Epithelial cell of proximal tubule (primary cell): ENCODE measurements around the gene NR1H4. TPM values are rescaled to one million over a fixed set of nuclear protein-coding genes. Genes with fewer than 3 reads are reported as not detected.

Source experiments
- DNase-seq: peaks from one replicate; pipeline ENCODE4 v3.0.0-alpha.2; 2011; ENCODE audit warnings: low read depth
- H3K4me3 ChIP-seq: 2 replicates; pipeline ENCODE4 v1.5.1; 2011; ENCODE audit warnings: low read depth, mild to moderate bottlenecking, low read length
- CTCF ChIP-seq: conservative IDR thresholded peaks from 2 replicates; pipeline ENCODE4 v1.5.1; 2012; ENCODE audit warnings: low read depth, mild to moderate bottlenecking, low read length
- total RNA-seq: library from RNA; depleted of rRNA; stranded (reverse); fragments of >200 nt; gene quantifications from 2 replicates; pipeline ENCODE4 v1.2.3, GENCODE V29; 2015

NR1H4 gene
- total RNA-seq, 1 donor from 2014 or later: not detected

GRCh38 chr12:100481021-100481420 lies 7.4 kb downstream of the NR1H4 start:
- H3K4me3 ChIP-seq: no peak overlapping the region
- TF ChIP-seq CTCF: no peak
- DNase-seq: no peak

GRCh38 chr12:100484183-100484886 lies 10.7 kb downstream of the NR1H4 start:
- H3K4me3 ChIP-seq: no peak overlapping the region
- no peak for DNase-seq
- TF ChIP-seq CTCF: no peak

DNA sequence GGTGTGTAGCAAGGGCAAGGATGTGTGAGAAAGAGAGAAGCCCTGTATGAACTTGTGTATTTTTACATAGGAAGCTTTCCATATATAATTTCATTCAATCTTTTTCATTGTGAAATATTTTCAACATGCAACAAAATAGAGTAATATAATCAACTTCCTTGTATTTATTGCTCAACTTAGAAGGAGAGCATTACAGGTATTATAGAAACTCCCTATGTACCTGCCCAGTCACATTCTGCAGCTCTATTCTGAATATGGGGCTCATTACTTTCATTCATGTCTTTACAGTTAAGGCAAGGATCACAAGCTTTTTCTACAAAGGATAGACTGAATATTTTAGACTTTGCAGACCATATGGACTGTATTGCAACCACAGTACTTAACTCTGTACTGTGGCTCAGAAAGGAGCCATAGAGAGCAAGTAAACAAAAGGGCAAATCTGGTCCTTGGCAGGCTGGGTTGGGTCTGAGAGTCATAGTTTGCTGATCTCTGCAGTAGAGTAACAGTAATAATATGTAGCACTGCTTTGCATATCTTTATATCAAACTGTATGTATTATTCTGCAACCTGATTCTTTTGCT lies 11.3 kb downstream of the NR1H4 start:
- DNase-seq: no peak
- H3K4me3 ChIP-seq: no peak overlapping the region
- TF ChIP-seq CTCF: no peak

DNA sequence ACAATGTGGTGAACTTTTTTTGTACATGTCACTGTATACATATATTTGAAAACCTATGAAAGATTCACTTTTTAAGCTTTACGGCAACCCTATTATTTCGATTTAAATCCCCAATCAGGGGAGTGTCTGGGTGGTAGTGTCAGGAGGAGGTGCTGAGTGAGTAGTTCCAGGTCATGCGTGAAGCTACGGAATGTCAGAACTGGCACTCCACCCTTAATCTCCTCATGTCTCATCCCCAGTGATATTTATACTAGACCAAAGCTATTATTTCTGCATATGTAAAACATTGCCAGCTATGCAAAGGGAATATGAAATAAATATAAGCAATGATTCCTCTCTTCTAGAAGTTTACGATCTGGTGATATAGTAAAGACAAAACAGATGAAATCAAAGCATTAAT lies 12.3 kb downstream of the NR1H4 start:
- no peak for TF ChIP-seq CTCF
- no peak overlapping the region for H3K4me3 ChIP-seq
- DNase-seq: no peak

GRCh38 chr12:100489251-100489820 lies 15.7 kb downstream of the NR1H4 start:
- no peak overlapping the region for H3K4me3 ChIP-seq
- no peak for TF ChIP-seq CTCF
- DNase-seq: no peak

- DNase-seq: no peak
- TF ChIP-seq CTCF: no peak
- no peak overlapping the region for H3K4me3 ChIP-seq
These were observed 16.4 kb downstream of the NR1H4 start for GRCh38 chr12:100490056-100490455.
